RWPE2 (cell line): ENCODE results near the gene CACFD1.

ENCODE experiments used
- ATAC-seq: fragments of 200-7000 bp; cut with Tn5 transposase; 3 replicates; pipeline ENCODE4 v1.9.1; 2021; ENCODE audit warnings: low read depth
- DNase-seq: peaks from one replicate; pipeline ENCODE4 v3.0.0-alpha.2; 2020; ENCODE audit warnings: low spot score
- H3K27ac ChIP-seq: fragments of 450-650 bp; 2 replicates; pipeline ENCODE4 v1.5.1; 2017; ENCODE audit warnings: mild to moderate bottlenecking; ENCODE audit not compliant: poor library complexity, severe bottlenecking
- H3K27me3 ChIP-seq: fragments of 250-450 bp; sonication (Bioruptor Pico); 2 replicates; pipeline ENCODE4 v1.5.1; 2021; ENCODE audit warnings: mild to moderate bottlenecking, moderate library complexity; ENCODE audit not compliant: insufficient read depth, poor library complexity, severe bottlenecking
- H3K36me3 ChIP-seq: fragments of 250-450 bp; sonication (Bioruptor Pico); 2 replicates; pipeline ENCODE4 v1.5.1; 2020; ENCODE audit warnings: low read depth, mild to moderate bottlenecking, moderate library complexity
- H3K4me1 ChIP-seq: fragments of 250-450 bp; sonication (Bioruptor Pico); 2 replicates; pipeline ENCODE4 v1.5.1; 2021; ENCODE audit warnings: mild to moderate bottlenecking, moderate library complexity; ENCODE audit not compliant: insufficient read depth, poor library complexity, severe bottlenecking
- H3K4me3 ChIP-seq: fragments of 250-450 bp; sonication (Bioruptor Pico); 2 replicates; pipeline ENCODE4 v1.5.1; 2021; ENCODE audit warnings: mild to moderate bottlenecking, moderate library complexity; ENCODE audit not compliant: severe bottlenecking
- H3K9me3 ChIP-seq: fragments of 250-450 bp; sonication (Bioruptor Pico); 2 replicates; pipeline ENCODE4 v1.5.1; 2021; ENCODE audit warnings: mild to moderate bottlenecking, moderate library complexity; ENCODE audit not compliant: severe bottlenecking
- CTCF ChIP-seq: fragments of 450-650 bp; IDR thresholded peaks from one replicate; pipeline ENCODE4 v1.5.1; 2017; ENCODE audit warnings: mild to moderate bottlenecking, moderate library complexity; ENCODE audit not compliant: poor library complexity, severe bottlenecking

The CACFD1 gene

GRCh38 chr9:133484671-133485437 is 25.1 kb downstream of the CACFD1 start:
- no peak for DNase-seq
- no peaks in the 10 kb centered on the region for H3K4me1 ChIP-seq

DNA sequence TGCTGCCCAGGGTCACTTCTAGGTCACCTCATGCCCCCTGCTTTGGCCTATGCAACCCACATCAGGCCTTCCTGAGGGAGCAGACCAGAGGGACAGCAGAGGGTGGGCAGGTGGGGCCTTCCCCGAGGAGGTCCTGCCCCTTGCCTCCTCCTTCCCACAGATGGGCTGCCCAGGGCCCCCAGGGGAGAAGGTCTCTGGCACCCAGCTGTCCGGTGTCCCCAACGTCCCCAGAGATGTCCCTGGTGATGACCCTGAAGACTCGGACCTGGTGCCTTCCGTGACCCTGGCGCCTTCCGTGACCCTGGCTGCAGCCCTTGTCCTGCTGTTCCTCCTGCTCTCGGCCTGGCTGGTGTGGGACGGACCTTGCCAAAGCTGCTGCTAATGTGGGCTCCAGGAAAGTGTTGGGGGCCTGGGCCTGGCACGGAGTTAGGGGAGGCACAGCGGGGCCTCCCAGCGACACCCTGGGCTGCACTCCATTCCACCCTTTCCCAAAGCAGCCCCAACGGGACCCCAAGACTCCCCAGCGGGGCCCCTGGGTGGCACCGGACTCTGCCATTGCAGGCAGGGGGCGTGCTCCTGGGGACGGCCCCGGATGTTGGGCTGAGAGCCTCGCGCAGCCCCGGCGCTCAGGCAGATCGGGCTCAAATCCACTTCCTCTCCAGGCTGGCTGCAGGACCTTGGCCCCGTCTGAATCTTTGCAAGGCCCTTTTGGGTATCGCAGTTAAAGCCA is 25.9 kb downstream of the CACFD1 start:
- Histone ChIP-seq H3K27me3 (no peaks in the 10 kb centered on the region), H3K9me3 (no peaks in the 10 kb centered on the region), H3K4me1 (no peaks in the 10 kb centered on the region), H3K36me3 (no peaks in the 10 kb centered on the region), H3K27ac (no peak overlapping the region), H3K4me3 (no peak overlapping the region)
- no peak for TF ChIP-seq CTCF
- ATAC-seq = peak; percentile 4; the same call in 1 of the 3 replicates
- no peak for DNase-seq

More at GRCh38 chr9:133484671-133485437, 25.1 kb downstream of the CACFD1 start:
- Histone ChIP-seq H3K9me3 (no peaks in the 10 kb centered on the region), H3K27me3 (no peaks in the 10 kb centered on the region), H3K36me3 (no peaks in the 10 kb centered on the region), H3K4me3 (no peak overlapping the region), H3K27ac (no peak overlapping the region)
- ATAC-seq = no peak
- no peak for TF ChIP-seq CTCF

GRCh38 chr9:133487331-133487725 is 27.6 kb downstream of the CACFD1 start:
- Histone ChIP-seq H3K27ac (no peak overlapping the region), H3K27me3 (no peaks in the 10 kb centered on the region), H3K4me1 (no peaks in the 10 kb centered on the region), H3K9me3 (no peaks in the 10 kb centered on the region), H3K36me3 (no peaks in the 10 kb centered on the region), H3K4me3 (no peak overlapping the region)
- no peak for ATAC-seq
- TF ChIP-seq CTCF = no peak
- DNase-seq = no peak

GRCh38 chr9:133488686-133489252 is 29.0 kb downstream of the CACFD1 start:
- Histone ChIP-seq H3K27me3 (no peaks in the 10 kb centered on the region), H3K36me3 (no peaks in the 10 kb centered on the region), H3K4me3 (no peak overlapping the region), H3K4me1 (no peaks in the 10 kb centered on the region), H3K9me3 (no peaks in the 10 kb centered on the region), H3K27ac (no peak overlapping the region)
- ATAC-seq (no peak), DNase-seq (no peak)
- TF ChIP-seq CTCF = no peak
